HepG2 (cell line): ENCODE results near the gene PNPLA2. TPM values are rescaled to one million over a fixed set of nuclear protein-coding genes. Genes with fewer than 3 reads are reported as not detected.
A peak's percentile ranks its signal among the peaks of the same experiment; 100 is the strongest.

Experiments
- AKAP8 ChIP-seq: sonication (generic); formaldehyde crosslinking; IDR thresholded peaks from 2 replicates; pipeline ENCODE4 v1.5.1; 2020; ENCODE audit warnings: mild to moderate bottlenecking, missing genetic modification reagents
- ARID5B ChIP-seq: IDR thresholded peaks from 2 replicates; pipeline ENCODE4 v1.4.0; 2020; ENCODE audit warnings: mild to moderate bottlenecking, missing genetic modification reagents
- KDM2A ChIP-seq: sonication (generic); formaldehyde crosslinking; IDR thresholded peaks from 2 replicates; pipeline ENCODE4 v1.4.0; 2020; ENCODE audit warnings: low read depth, missing genetic modification reagents, borderline replicate concordance
- UBTF ChIP-seq: sonication (generic); formaldehyde crosslinking; IDR thresholded peaks from 2 replicates; pipeline ENCODE4 v1.4.0; 2020; ENCODE audit warnings: mild to moderate bottlenecking, missing genetic modification reagents
- ZBTB40 ChIP-seq, 2 experiments: fragments of 450-650 bp in 1 of 2; sonication (generic) in 1 of 2; formaldehyde crosslinking in 1 of 2; IDR thresholded peaks; 2 replicates each; pipeline versions ENCODE4 v1.6.1 to v1.8.0; 2016 to 2022; ENCODE audit warnings: antibody characterized with exemption in 1 of 2, mild to moderate bottlenecking in 1 of 2, missing genetic modification reagents in 1 of 2
- ZHX1 ChIP-seq: sonication (generic); formaldehyde crosslinking; IDR thresholded peaks from 2 replicates; pipeline ENCODE4 v1.8.1; 2022; ENCODE audit warnings: low read depth, mild to moderate bottlenecking, missing genetic modification reagents
- ZNF224 ChIP-seq: sonication (generic); formaldehyde crosslinking; IDR thresholded peaks from 2 replicates; pipeline ENCODE4 v1.5.0; 2020; ENCODE audit warnings: mild to moderate bottlenecking, missing genetic modification reagents
- ZNF772 ChIP-seq: sonication (generic); formaldehyde crosslinking; IDR thresholded peaks from 2 replicates; pipeline ENCODE4 v1.5.0; 2020; ENCODE audit warnings: mild to moderate bottlenecking, missing genetic modification reagents
- polyA plus RNA-seq, 8 experiments: library from polyadenylated mRNA; depleted of rRNA in 3 of 8; stranded (reverse) in 7 of 8; unstranded in 1 of 8; fragments of >200 nt; fragmentation: Illumina TruSeq in 4 of 8; extraction: Trizol in 4 of 8; gene quantifications; 2 replicates each; pipeline versions ENCODE4 v1.2.1 to v1.2.3, GENCODE V29; 2011 to 2016; ENCODE audit warnings: low read depth in 4 of 8, missing spikeins in 1 of 8, mixed read lengths in 1 of 8; ENCODE audit not compliant: insufficient read depth in 1 of 8
- total RNA-seq, 5 experiments: library from RNA; depleted of rRNA; stranded (reverse); fragments of >200 nt; fragmentation: Illumina TruSeq; extraction: Trizol; gene quantifications; 2 replicates each; pipeline ENCODE4 v1.2.3, GENCODE V29; 2016; ENCODE audit warnings: low read depth in 1 of 5

PNPLA2 gene
- total and polyA plus RNA-seq, 2 of the 13 experiments (the other 11 are each of a cell fraction or from before 2014, with no cell fraction given) = 10.5 to 43.2 TPM

GRCh38 chr11:803770-804598, 14.7 kb upstream of the PNPLA2 start (continued):
- TF ChIP-seq UBTF (CRISPR knock-in tag) = peak; percentile 44; the same call in 1 of the 2 replicates
- TF ChIP-seq ZNF772 (CRISPR knock-in tag) = peak; percentile 12; the same call in 1 of the 2 replicates
- 0 out of 2 replicates have a peak, but pooled peaks have one; percentile 29 for TF ChIP-seq ZNF224
- TF ChIP-seq AKAP8 = no peak
- TF ChIP-seq KDM2A (CRISPR knock-in tag) = peak; percentile 22; the same call in 1 of the 2 replicates
- no peak for TF ChIP-seq ZBTB40 (IDR thresholded peaks at IDR 0.05)
- 0 out of 2 replicates have a peak, but pooled peaks have one; percentile 36 for TF ChIP-seq ZBTB40 (CRISPR knock-in tag; IDR thresholded peaks at IDR 0.05)
- TF ChIP-seq ARID5B = no peak
- no peak for TF ChIP-seq ZHX1
